ENCODE data around the gene GNAI1.

The GNAI1 gene

GRCh38 chr7:80260606-80261005, 126.0 kb downstream of the GNAI1 start:
- DNase-seq (ENCODE audit: insufficient read length, low spot score) = no peak
- no peak for FAIRE-seq
- no peak for TF ChIP-seq CTCF (IDR thresholded peaks at IDR 0.05; ENCODE audit: insufficient read depth, missing control alignments)

GRCh38 chr7:80263333-80263732, 128.7 kb downstream of the GNAI1 start:
- no peak for TF ChIP-seq CTCF (IDR thresholded peaks at IDR 0.05; ENCODE audit: insufficient read depth, missing control alignments)
- FAIRE-seq = no peak
- no peak for DNase-seq (ENCODE audit: insufficient read length, low spot score)

GRCh38 chr7:80263821-80264220, 129.2 kb downstream of the GNAI1 start:
- DNase-seq (ENCODE audit: insufficient read length, low spot score) (no peak), FAIRE-seq (no peak)
- no peak for TF ChIP-seq CTCF (IDR thresholded peaks at IDR 0.05; ENCODE audit: insufficient read depth, missing control alignments)

GRCh38 chr7:80264769-80265495, 130.3 kb downstream of the GNAI1 start:
- no peak for TF ChIP-seq CTCF (IDR thresholded peaks at IDR 0.05; ENCODE audit: insufficient read depth, missing control alignments)
- no peak for FAIRE-seq
- DNase-seq (ENCODE audit: insufficient read length, low spot score) = no peak

- DNase-seq (ENCODE audit: insufficient read length, low spot score) (no peak), FAIRE-seq (no peak)
- no peak for TF ChIP-seq CTCF (IDR thresholded peaks at IDR 0.05; ENCODE audit: insufficient read depth, missing control alignments)
Measured at GRCh38 chr7:80272560-80273239, 138.1 kb downstream of the GNAI1 start.

GRCh38 chr7:80273327-80273726, 138.7 kb downstream of the GNAI1 start:
- no peak for TF ChIP-seq CTCF (IDR thresholded peaks at IDR 0.05; ENCODE audit: insufficient read depth, missing control alignments)
- FAIRE-seq (no peak), DNase-seq (ENCODE audit: insufficient read length, low spot score) (no peak)

GRCh38 chr7:80275192-80275605, 140.6 kb downstream of the GNAI1 start:
- no peak for TF ChIP-seq CTCF (IDR thresholded peaks at IDR 0.05; ENCODE audit: insufficient read depth, missing control alignments)
- DNase-seq (ENCODE audit: insufficient read length, low spot score) (no peak), FAIRE-seq (no peak)
